Stimulated activated naive CD4-positive, alpha-beta T cell (primary cell): ENCODE data around the gene SH3BP5.
"Not testable (repeated sequence)": the region's sequence is repeated elsewhere in the genome, so short reads cannot be mapped to it uniquely, and the experiment has no call there.

Source experiments
- DNase-seq, 6 experiments: peaks; one replicate each; lab custom pipeline; 2025; lab: John Stamatoyannopoulos, UW

The SH3BP5 gene, protein sequence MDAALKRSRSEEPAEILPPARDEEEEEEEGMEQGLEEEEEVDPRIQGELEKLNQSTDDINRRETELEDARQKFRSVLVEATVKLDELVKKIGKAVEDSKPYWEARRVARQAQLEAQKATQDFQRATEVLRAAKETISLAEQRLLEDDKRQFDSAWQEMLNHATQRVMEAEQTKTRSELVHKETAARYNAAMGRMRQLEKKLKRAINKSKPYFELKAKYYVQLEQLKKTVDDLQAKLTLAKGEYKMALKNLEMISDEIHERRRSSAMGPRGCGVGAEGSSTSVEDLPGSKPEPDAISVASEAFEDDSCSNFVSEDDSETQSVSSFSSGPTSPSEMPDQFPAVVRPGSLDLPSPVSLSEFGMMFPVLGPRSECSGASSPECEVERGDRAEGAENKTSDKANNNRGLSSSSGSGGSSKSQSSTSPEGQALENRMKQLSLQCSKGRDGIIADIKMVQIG

GRCh38 chr3:15332405-15333098 lies at the start of gene SH3BP5:
Gene SH3BP5, minus strand, starts transcription at chr3:15332586. Its CDS starts 178 bp downstream, at chr3:15332408.
- peak; percentile 21 to 74 (median 58) for DNase-seq

GRCh38 chr3:15380980-15381890 lies 48.8 kb upstream of the SH3BP5 start:
- DNase-seq = no peak

- peak; percentile 83 to 95 (median 92) for DNase-seq
Measured at GRCh38 chr3:15377961-15378791, 45.8 kb upstream of the SH3BP5 start.

GRCh38 chr3:15375461-15376000 lies 43.1 kb upstream of the SH3BP5 start:
- DNase-seq = no peak

DNA sequence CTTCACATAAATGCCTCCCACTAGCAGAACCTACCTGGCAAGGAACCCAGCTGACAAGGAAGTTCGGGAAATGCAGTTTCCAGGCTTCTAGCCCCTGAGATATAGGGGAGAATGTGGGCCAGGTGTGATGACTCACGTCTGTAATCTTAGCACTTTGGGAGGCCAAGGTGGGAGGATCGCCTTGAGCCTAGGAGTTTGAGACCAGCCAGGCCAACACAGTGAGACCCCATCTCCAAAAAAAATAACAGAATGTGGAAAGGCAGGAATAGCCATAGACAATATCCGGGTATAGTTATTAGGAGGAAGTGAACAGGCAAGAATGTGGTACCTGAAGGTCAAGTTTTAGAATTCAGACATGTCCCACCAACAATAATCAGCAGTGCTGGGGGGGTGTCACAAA lies 40.5 kb upstream of the SH3BP5 start:
- no peak for DNase-seq

GRCh38 chr3:15368561-15369135 lies 36.3 kb upstream of the SH3BP5 start:
- no peak for DNase-seq

GRCh38 chr3:15367059-15367458 lies 34.7 kb upstream of the SH3BP5 start:
- DNase-seq = no peak

- not testable (repeated sequence) for DNase-seq
Measured at GRCh38 chr3:15364078-15364477, 31.7 kb upstream of the SH3BP5 start.

DNA sequence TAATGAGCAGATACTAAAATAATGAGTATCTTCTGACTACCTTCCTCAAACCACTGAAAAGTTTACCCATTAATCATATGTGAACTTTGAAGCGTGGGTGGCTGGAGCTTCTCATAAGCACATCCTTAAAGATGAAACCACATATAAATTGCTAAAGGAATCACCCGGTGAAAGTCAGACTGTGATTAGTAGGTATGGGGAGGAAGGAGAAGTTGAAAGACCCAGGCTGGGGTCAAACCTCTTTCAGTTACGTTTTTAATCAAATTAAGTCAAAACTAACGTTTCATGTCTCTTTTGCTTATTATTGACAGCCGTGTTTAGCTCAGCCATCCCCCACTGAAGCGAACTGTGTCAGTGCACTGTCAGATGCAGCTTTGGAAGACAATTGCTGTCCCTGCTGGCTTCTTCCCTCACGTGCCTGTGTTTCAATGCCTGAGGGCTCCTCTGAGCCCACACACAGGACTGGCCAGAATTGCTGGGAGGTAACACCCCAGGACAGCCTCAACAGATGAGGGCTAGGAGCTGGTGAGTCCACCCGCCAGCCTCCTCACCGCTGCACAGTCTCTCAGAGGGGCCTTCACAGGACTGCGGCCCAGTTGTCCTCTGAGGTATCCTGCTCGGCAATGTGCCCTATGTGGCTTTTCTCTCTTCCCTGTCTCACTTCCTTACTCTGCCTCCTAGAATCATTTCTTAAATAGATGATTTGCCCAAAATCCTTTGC lies 29.3 kb upstream of the SH3BP5 start:
- DNase-seq = no peak

DNA sequence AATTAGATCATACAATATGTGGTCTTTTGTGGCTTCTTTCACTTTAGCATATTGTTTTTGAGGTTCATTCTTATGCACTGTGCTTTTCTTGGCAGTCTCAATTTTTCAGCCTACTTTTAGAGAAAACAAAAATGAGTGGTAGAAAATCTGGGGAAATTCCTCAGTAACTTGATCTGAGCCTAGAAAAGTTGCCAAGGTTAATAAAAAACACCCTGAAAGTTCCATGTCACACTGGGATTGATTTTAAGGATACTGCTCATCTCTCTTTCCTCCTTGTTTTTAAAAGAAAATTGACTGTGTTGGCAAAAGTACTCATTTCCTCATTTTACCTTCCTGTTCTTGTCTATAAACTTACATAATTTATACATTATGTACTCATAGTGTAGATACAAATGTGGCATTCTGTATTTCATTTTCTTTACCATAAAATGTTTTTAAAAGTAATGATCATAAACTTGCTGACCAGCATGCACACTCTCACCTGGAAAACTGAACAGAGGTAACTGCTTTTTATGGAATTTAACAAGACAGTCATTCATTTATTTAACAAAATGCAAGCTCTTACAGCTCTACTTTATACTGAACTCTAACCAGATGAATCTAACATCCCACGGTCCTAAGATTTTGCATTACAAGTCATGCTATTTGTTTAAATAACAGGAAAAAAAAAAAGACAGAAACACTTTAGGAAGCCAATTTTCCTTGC lies 28.6 kb upstream of the SH3BP5 start:
- DNase-seq = no peak

- DNase-seq = no peak
Measured at GRCh38 chr3:15359677-15360397, 27.5 kb upstream of the SH3BP5 start.

GRCh38 chr3:15356651-15357061 lies 24.3 kb upstream of the SH3BP5 start:
- peak in 3 of 6 experiments; percentile 37 to 54 (median 48) for DNase-seq

DNA sequence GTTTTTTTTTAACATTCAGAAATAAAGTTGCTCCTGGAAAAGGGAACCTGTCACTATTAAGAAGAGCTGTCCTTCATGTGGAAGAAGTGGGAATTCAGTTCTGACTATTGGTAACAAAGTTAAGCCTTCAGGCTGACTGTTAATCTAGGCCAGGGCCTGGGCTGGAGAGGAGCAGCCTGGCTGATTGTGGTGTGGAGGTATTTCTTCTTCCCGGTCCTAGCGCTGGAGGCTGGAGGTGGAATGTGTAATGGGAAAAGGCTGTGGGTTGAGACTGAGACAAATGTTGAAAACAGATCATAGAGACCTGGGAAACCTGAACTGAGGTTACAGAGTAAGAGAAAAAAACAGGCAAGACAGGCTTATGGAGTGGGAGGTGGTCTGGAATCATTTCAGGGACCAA lies 23.8 kb upstream of the SH3BP5 start:
- no peak for DNase-seq

- DNase-seq = no peak
Measured at GRCh38 chr3:15355086-15355485, 22.7 kb upstream of the SH3BP5 start.

DNA sequence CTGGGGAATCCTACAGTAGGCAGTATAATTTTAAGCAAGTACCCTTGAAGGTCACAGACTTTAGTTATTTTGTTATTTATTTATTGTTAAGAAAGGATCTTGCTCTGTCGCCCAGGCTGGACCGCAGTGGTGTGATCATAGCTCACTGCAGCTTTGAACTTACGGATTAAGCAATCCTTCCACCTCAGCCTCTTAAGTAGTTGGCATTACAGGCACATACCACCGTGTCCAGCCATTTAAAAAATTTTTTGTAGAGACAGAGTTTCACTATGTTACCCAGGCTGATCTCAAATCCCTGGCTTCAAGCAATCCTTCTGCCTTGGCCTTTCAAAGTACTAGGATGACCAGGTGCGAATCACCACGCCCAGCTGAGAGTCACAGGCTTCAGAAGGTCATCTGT lies 22.1 kb upstream of the SH3BP5 start:
- no peak for DNase-seq

DNA sequence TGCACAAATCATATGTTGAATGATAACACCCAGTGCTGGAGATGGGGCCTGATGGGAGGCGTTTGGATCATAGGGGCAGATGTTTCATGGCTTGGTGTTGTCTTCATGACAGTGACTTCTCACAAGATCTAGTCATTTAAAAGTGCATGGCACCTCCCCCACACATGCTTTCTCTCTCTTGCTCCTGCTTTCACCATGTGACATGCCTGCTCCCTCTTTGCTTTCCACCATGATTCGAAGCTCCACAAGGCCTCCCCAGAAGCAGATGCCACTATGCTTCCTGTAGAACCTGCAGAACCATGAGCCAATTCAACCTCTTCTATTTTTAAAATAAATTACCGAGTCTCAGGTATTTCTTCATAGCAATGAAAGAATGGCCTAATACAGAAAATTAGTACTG lies 17.8 kb upstream of the SH3BP5 start:
- DNase-seq = no peak

- DNase-seq = not testable (repeated sequence)
Measured at GRCh38 chr3:15349438-15349837, 17.1 kb upstream of the SH3BP5 start.

DNA sequence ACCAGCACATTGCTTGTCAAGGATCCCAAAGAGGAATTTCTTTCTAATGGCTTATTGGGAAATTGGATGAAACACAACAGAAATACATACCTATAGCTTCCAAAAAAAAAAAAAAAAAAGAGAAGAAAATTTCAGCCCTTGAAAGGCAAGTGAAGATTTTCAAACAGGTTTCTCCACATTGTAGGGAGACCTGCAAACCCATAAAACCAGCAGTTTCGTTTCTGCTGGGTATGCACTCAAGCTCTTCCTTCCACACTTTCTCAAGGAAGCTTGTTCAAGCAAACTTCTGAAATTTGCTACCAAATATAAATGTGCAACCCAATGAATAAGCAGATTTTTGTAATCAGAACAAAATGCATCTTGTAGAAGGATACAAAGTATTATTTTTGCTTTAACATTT lies 15.9 kb upstream of the SH3BP5 start:
- no peak for DNase-seq

- no peak for DNase-seq
Measured at GRCh38 chr3:15347737-15348110, 15.3 kb upstream of the SH3BP5 start.
